Activated T-helper 17 cell treated with anti-CD3 and anti-CD28 coated beads, Interleukin-2, amount 50 U/mL, for 72 hours (primary cell): Measurements from ENCODE around the gene CAMK2N2. TPM values are rescaled to one million over a fixed set of nuclear protein-coding genes. Genes with fewer than 3 reads are reported as not detected.
A peak's percentile ranks its signal among the peaks of the same experiment; 100 is the strongest.
"Not testable (repeated sequence)": the region's sequence is repeated elsewhere in the genome, so short reads cannot be mapped to it uniquely, and the experiment has no call there.

ENCODE experiments used
- ATAC-seq: fragments of 150-1000 bp; cut with Tn5 transposase; replicated peaks from 2 replicates; pipeline ENCODE4 v1.10.0; 2021; ENCODE audit warnings: mild to moderate bottlenecking, moderate library complexity
- H3K27ac Mint-ChIP-seq: one replicate; pipeline ENCODE4 v1.8.0; 2022; ENCODE audit warnings: mixed read lengths
- H3K27me3 Mint-ChIP-seq: one replicate; pipeline ENCODE4 v1.8.0; 2022; ENCODE audit warnings: mixed read lengths
- H3K36me3 Mint-ChIP-seq: one replicate; pipeline ENCODE4 v1.8.0; 2022; ENCODE audit warnings: low read depth, mild to moderate bottlenecking, mixed read lengths
- H3K4me1 Mint-ChIP-seq: one replicate; pipeline ENCODE4 v1.8.0; 2022; ENCODE audit warnings: mixed read lengths
- H3K4me3 Mint-ChIP-seq: one replicate; pipeline ENCODE4 v1.8.0; 2022; ENCODE audit warnings: mild to moderate bottlenecking, mixed read lengths
- H3K9me3 Mint-ChIP-seq: one replicate; pipeline ENCODE4 v1.8.0; 2022; ENCODE audit warnings: mixed read lengths
- total RNA-seq, 2 donors: library from RNA; stranded (reverse); gene quantifications; one replicate each; pipeline ENCODE4 v1.2.3, GENCODE V29; 2022

CAMK2N2 gene
- total RNA-seq, 2 donors from 2014 or later: 0.64 to 1.2 TPM

- Mint-ChIP-seq H3K27me3 (peaks cover 11% of the 10 kb centered on the region), H3K4me3 (no peak overlapping the region), H3K27ac (no peak overlapping the region), H3K9me3 (no peaks in the 10 kb centered on the region), H3K4me1 (no peaks in the 10 kb centered on the region), H3K36me3 (no peaks in the 10 kb centered on the region)
- peak; percentile 82 for ATAC-seq
Measured at GRCh38 chr3:184289426-184289938, 28.1 kb upstream of the CAMK2N2 start.

- Mint-ChIP-seq H3K4me1 (peaks cover 3% of the 10 kb centered on the region), H3K27ac (no peak overlapping the region), H3K4me3 (no peak overlapping the region), H3K9me3 (no peaks in the 10 kb centered on the region), H3K27me3 (peaks cover 11% of the 10 kb centered on the region), H3K36me3 (no peaks in the 10 kb centered on the region)
- ATAC-seq: peak; percentile 66
Measured at GRCh38 chr3:184284696-184285095, 23.3 kb upstream of the CAMK2N2 start.

- no peaks in the 10 kb centered on the region for H3K36me3 Mint-ChIP-seq
- no peak overlapping the region for H3K27ac Mint-ChIP-seq
- no peak for ATAC-seq
- H3K4me1 Mint-ChIP-seq: peaks cover 3% of the 10 kb centered on the region
- no peak overlapping the region for H3K4me3 Mint-ChIP-seq
- H3K9me3 Mint-ChIP-seq: no peaks in the 10 kb centered on the region
- H3K27me3 Mint-ChIP-seq: peaks cover 13% of the 10 kb centered on the region
Measured at GRCh38 chr3:184283681-184284080, 22.3 kb upstream of the CAMK2N2 start.

- ATAC-seq: no peak
- Mint-ChIP-seq H3K27ac (no peak overlapping the region), H3K4me1 (peaks cover 3% of the 10 kb centered on the region), H3K9me3 (no peaks in the 10 kb centered on the region), H3K4me3 (no peak overlapping the region), H3K36me3 (no peaks in the 10 kb centered on the region), H3K27me3 (peaks cover 16% of the 10 kb centered on the region)
Measured at GRCh38 chr3:184282941-184283340, 21.6 kb upstream of the CAMK2N2 start.

GRCh38 chr3:184277366-184277765 lies 16.0 kb upstream of the CAMK2N2 start:
- H3K27me3 Mint-ChIP-seq: peaks cover 34% of the 10 kb centered on the region
- no peak overlapping the region for H3K4me3 Mint-ChIP-seq
- no peak for ATAC-seq
- no peak overlapping the region for H3K27ac Mint-ChIP-seq
- H3K36me3 Mint-ChIP-seq: no peaks in the 10 kb centered on the region
- no peaks in the 10 kb centered on the region for H3K9me3 Mint-ChIP-seq
- peaks cover 9% of the 10 kb centered on the region for H3K4me1 Mint-ChIP-seq

- Mint-ChIP-seq H3K27me3 (peaks cover 34% of the 10 kb centered on the region), H3K9me3 (no peaks in the 10 kb centered on the region), H3K27ac (no peak within 1 kb of the TSS), H3K4me1 (peaks cover 7% of the 10 kb centered on the region), H3K36me3 (no peaks in the 10 kb centered on the region), H3K4me3 (no peak within 1 kb of the TSS)
- no peak for ATAC-seq
Measured at GRCh38 chr3:184275961-184276910, 14.9 kb upstream of the CAMK2N2 start, which contains the start of gene ECE2. Gene ECE2, plus strand, starts transcription at chr3:184276022. Its CDS starts 132 bp downstream, at chr3:184276154.

GRCh38 chr3:184275381-184275701 lies 14.0 kb upstream of the CAMK2N2 start:
- peaks cover 6% of the 10 kb centered on the region for H3K4me1 Mint-ChIP-seq

GRCh38 chr3:184272269-184272668 lies 10.9 kb upstream of the CAMK2N2 start:
- H3K27me3 Mint-ChIP-seq: peaks cover 32% of the 10 kb centered on the region
- H3K36me3 Mint-ChIP-seq: no peaks in the 10 kb centered on the region
- no peaks in the 10 kb centered on the region for H3K9me3 Mint-ChIP-seq
- no peak for ATAC-seq
- H3K4me1 Mint-ChIP-seq: peaks cover 6% of the 10 kb centered on the region
- no peak overlapping the region for H3K27ac Mint-ChIP-seq
- H3K4me3 Mint-ChIP-seq: no peak overlapping the region

More at GRCh38 chr3:184275381-184275701, 14.0 kb upstream of the CAMK2N2 start:
- no peak overlapping the region for H3K4me3 Mint-ChIP-seq
- no peaks in the 10 kb centered on the region for H3K36me3 Mint-ChIP-seq
- no peak for ATAC-seq
- H3K27me3 Mint-ChIP-seq: peaks cover 34% of the 10 kb centered on the region
- no peak overlapping the region for H3K27ac Mint-ChIP-seq
- no peaks in the 10 kb centered on the region for H3K9me3 Mint-ChIP-seq

- peaks cover 16% of the 10 kb centered on the region for H3K27me3 Mint-ChIP-seq
- ATAC-seq: not testable (repeated sequence)
Measured at GRCh38 chr3:184267249-184267648, 5.9 kb upstream of the CAMK2N2 start.

GRCh38 chr3:184262764-184263179 lies 1.4 kb upstream of the CAMK2N2 start:
- H3K27ac Mint-ChIP-seq: peak overlapping the region; percentile 85
- ATAC-seq: no peak
- peaks cover 21% of the 10 kb centered on the region for H3K27me3 Mint-ChIP-seq
- H3K4me1 Mint-ChIP-seq: peaks cover 14% of the 10 kb centered on the region
- H3K9me3 Mint-ChIP-seq: no peaks in the 10 kb centered on the region
- peak overlapping the region; percentile 98 for H3K4me3 Mint-ChIP-seq
- peaks cover 18% of the 10 kb centered on the region for H3K36me3 Mint-ChIP-seq

More at GRCh38 chr3:184267249-184267648, 5.9 kb upstream of the CAMK2N2 start:
- not testable (repeated sequence) for H3K9me3 Mint-ChIP-seq, H3K4me1 Mint-ChIP-seq, H3K36me3 Mint-ChIP-seq, H3K27ac Mint-ChIP-seq, H3K4me3 Mint-ChIP-seq

- peaks cover 14% of the 10 kb centered on the region for H3K4me1 Mint-ChIP-seq
- peaks cover 18% of the 10 kb centered on the region for H3K36me3 Mint-ChIP-seq
- peak overlapping the region; percentile 85 for H3K27ac Mint-ChIP-seq
- H3K9me3 Mint-ChIP-seq: no peaks in the 10 kb centered on the region
- ATAC-seq: peak; percentile 57
- H3K27me3 Mint-ChIP-seq: peaks cover 15% of the 10 kb centered on the region
- H3K4me3 Mint-ChIP-seq: peak overlapping the region; percentile 98
Measured at GRCh38 chr3:184261854-184262763, 756 bp upstream of the CAMK2N2 start.

- Mint-ChIP-seq H3K27me3 (peaks cover 13% of the 10 kb centered on the region), H3K36me3 (peaks cover 21% of the 10 kb centered on the region), H3K27ac (peak overlapping the region; percentile 42)
Measured at GRCh38 chr3:184260724-184261269, 556 bp downstream of the CAMK2N2 start.

GRCh38 chr3:184259878-184260723 lies 1.3 kb downstream of the CAMK2N2 start:
- no peak for ATAC-seq
- Mint-ChIP-seq H3K27me3 (peaks cover 13% of the 10 kb centered on the region), H3K27ac (peak overlapping the region; percentile 42), H3K4me3 (peak overlapping the region; percentile 98), H3K36me3 (peaks cover 25% of the 10 kb centered on the region), H3K4me1 (peaks cover 20% of the 10 kb centered on the region), H3K9me3 (no peaks in the 10 kb centered on the region)

More at GRCh38 chr3:184260724-184261269, 556 bp downstream of the CAMK2N2 start:
- Mint-ChIP-seq H3K4me3 (peak overlapping the region; percentile 98), H3K9me3 (no peaks in the 10 kb centered on the region), H3K4me1 (peaks cover 15% of the 10 kb centered on the region)
- no peak for ATAC-seq
